Activated CD4-positive, alpha-beta T cell treated with anti-CD3 and anti-CD28 coated beads, Interleukin-2, amount 50 U/mL, for 1 hour (primary cell): ENCODE data around the gene GPATCH8.
A peak's percentile ranks its signal among the peaks of the same experiment; 100 is the strongest.
"Not testable (repeated sequence)": the region's sequence is repeated elsewhere in the genome, so short reads cannot be mapped to it uniquely, and the experiment has no call there.

ENCODE experiments used
- DNase-seq: peaks from one replicate; pipeline ENCODE4 v3.0.0-alpha.2; 2020

The GPATCH8 gene

GRCh38 chr17:44374306-44375195 lies 128.7 kb downstream of the GPATCH8 start:
- DNase-seq = no peak

- DNase-seq = no peak
These were observed 131.2 kb downstream of the GPATCH8 start for GRCh38 chr17:44372036-44372435.

GRCh38 chr17:44369414-44370023 lies 133.7 kb downstream of the GPATCH8 start:
- DNase-seq = not testable (repeated sequence)

GRCh38 chr17:44368391-44369243 lies 134.6 kb downstream of the GPATCH8 start:
- DNase-seq = not testable (repeated sequence)

GRCh38 chr17:44367231-44367979 lies 135.8 kb downstream of the GPATCH8 start:
- DNase-seq = no peak

- not testable (repeated sequence) for DNase-seq
These were observed 138.2 kb downstream of the GPATCH8 start for GRCh38 chr17:44365051-44365450.

GRCh38 chr17:44363613-44364159 lies 139.5 kb downstream of the GPATCH8 start, which contains the start of gene FAM171A2:
TSS of gene FAM171A2 (minus strand) at chr17:44363853. CDS start at chr17:44363714, 139 bp downstream.
- DNase-seq = peak; percentile 63

- no peak for DNase-seq
These were observed 140.1 kb downstream of the GPATCH8 start for GRCh38 chr17:44362949-44363612.

GRCh38 chr17:44362459-44362948 lies 140.7 kb downstream of the GPATCH8 start:
- DNase-seq = no peak

- DNase-seq = no peak
These were observed 141.6 kb downstream of the GPATCH8 start for GRCh38 chr17:44361292-44362260.

GRCh38 chr17:44360826-44361225 lies 142.4 kb downstream of the GPATCH8 start:
- DNase-seq = no peak

GRCh38 chr17:44360144-44360533 lies 143.1 kb downstream of the GPATCH8 start:
- no peak for DNase-seq

GRCh38 chr17:44359458-44360143 lies 143.6 kb downstream of the GPATCH8 start:
- no peak for DNase-seq

- DNase-seq = no peak
These were observed 144.2 kb downstream of the GPATCH8 start for GRCh38 chr17:44359006-44359405.

- DNase-seq = no peak
These were observed 145.1 kb downstream of the GPATCH8 start for GRCh38 chr17:44358066-44358465.

GRCh38 chr17:44356241-44356640 lies 147.0 kb downstream of the GPATCH8 start:
- no peak for DNase-seq

- no peak for DNase-seq
These were observed 147.5 kb downstream of the GPATCH8 start for GRCh38 chr17:44355642-44356099.

GRCh38 chr17:44354582-44355561 lies 148.3 kb downstream of the GPATCH8 start:
- peak; percentile 57 for DNase-seq
